Activated effector memory CD4-positive, alpha-beta T cell treated with anti-CD3 and anti-CD28 coated beads, Interleukin-2, amount 50 U/mL, for 16 hours (primary cell): ENCODE measurements around the gene ADAMTS8.

Source experiments
- DNase-seq: peaks from one replicate; pipeline ENCODE4 v3.0.0-alpha.2; 2020

Gene ADAMTS8

DNA sequence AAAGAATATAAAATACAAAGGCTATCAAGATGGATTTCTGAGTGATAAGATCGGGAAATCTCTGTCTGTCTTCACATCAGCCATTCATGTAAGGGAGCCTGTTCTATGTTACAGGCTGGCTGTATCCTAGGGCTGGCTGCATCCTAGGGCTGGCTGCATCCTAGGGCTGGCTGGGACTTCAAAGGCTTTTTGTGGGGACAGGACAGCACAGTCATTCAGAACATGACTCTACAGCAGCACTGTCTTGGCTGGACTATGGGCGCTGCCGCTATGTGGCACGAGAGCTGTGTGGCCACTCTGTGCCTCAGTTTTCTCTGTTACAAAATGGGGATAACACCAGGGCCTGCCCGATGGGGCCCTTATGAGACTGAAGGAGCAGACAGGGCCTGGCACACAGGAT is 10.2 kb downstream of the ADAMTS8 start:
- DNase-seq: no peak

DNA sequence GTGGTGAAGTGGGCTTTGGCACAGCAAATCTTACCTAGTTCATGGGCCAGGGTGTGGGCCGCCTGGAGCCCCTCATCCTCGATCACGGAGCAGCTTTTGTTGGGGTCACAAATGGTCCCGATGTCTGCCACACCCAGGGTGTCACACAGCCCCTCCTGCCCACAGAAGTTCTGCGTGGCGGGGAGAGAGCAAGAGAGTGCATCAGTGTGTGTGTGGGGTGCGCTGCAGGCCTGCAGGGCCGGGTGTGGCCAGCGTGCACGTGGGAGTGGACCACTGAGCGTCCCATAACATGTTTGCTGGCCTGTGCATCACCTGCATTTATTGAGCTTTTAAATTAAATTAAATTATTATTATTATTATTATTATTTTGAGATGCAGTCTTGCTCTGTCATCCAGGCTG is 11.5 kb downstream of the ADAMTS8 start:
- DNase-seq: no peak

DNA sequence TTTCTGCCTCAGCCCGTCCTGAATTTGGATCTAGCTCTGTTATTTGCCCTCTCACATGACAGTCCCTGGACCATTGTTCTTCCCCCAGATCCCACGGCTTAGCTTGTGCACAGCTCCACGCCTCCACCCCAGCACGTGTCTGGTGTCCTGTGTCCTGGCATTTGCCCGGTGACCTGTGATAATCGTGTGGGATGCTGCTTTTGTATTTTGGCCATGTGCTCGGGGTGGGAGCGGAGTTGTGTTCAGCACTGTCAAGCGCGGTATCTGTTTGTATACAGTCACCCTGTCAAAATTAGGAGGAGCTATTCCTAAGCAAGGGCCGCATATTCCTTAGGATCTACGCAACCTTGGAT is 11.9 kb downstream of the ADAMTS8 start:
- no peak for DNase-seq

DNA sequence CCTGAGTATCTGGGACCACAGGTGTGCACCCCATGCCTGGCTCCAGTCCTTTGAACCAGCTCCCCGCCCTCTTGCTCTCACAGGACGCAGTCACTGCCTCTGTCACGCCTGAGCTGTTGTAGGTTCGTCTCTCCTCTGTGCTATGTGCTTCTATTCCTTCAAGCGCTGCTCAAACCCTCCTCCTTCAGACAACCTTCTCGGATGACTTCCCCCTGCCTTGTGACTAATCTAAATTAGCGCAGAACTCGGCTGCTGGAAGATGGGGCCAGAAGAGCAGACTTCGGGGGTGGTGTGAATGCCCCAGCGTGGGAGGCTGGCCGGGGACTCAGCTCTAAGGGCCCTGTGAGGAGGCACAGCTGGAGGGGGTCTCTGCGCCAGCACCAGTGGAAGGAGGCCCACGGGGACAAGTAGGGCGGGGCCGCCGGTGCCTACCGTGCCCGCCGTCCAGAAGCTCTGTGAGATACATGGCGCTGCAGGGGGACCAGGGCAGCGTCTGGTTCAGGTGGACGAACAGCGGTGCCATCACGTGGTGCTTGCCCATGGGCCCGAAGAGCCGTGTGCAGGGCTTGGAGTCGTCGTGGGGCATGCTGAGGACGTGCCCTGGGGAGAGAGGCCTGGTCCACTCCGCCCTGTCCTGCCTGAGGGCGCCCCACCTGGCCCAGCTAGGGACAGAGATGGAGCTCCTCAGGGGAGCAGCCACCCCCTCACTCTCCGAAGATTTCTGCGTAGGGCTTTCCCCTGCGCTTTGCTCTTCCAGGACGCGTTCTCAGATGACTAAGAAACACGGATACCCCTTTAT is 12.5 kb downstream of the ADAMTS8 start:
- DNase-seq: no peak

DNA sequence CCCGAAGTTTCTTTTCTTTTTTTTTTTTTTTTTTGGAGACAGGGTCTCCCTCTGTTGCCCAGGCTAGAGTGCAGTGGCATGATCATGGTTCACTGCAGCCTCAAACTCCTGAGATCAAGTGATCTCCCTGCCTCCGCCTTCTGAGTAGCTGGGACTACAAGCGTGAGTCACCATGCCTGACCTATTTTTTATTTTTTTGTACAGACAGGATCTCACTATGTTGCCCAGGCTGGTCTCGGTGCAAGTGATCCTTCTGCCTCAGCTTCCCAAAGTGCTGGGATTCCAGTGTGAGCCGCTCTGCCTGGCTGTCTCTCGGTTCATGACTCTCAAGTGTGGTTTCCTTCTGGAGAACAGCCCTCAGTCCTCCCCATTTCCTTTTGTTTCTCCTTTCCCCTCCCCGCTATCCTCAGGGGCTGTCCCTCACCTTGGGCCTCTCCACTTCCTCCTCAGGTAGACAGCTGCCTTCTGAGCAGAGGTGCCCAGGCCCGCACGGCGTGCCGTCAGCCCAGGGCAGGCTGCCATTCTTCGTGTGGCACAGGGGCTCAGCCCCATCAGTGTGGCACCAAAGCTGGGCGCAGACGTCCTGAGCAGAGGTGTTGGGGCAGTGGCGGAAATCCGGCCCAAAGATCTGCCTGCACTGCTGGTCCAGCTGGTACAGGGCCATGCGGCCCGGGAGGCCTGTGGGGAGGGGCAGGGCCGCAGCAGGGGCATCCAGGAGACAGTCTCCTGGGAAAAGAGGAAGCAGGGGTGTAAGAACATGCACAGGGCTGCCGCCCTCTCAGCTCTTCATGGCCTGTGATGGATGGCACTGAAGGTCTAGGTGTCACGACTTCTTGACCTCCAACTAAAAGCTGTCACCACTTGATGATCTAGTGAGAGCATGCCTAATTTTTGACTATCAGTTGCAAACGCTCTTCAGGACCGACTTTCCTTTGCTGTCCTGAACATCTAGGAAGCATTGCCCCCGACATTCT is 14.0 kb downstream of the ADAMTS8 start:
- DNase-seq: no peak

DNA sequence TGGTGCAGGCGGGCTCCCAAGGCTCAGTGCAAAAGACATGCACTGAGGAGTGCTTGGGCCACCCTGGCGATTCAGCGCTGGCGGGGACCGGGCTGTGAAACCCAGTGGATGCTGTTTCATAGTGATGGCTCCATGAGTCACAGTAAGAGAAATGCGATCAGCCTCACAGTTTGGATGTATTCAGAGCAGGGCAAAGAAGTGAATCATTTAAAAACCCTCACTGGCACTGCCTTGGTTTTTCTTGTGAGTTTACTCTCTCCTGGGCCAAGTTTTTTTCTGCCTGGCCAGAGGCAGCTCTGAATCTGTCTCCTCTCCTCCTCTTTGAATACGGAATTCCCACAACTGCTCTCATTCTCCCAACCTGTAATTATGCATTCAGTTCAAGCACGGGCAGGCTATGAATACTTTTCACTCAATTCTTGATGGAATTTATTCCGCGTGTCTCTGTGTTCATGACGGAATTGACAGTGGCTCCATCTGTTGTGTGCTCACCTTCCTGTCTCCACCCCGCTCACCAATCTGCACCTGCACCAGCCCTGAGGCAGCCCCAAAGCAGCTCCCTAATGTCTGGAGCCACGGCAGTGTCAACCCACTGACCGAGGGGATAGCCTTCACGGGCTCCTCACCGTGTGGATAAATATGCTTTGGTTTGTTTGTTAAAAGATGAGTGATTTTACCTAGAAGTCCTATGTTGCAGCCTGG is 14.9 kb downstream of the ADAMTS8 start:
- no peak for DNase-seq

DNA sequence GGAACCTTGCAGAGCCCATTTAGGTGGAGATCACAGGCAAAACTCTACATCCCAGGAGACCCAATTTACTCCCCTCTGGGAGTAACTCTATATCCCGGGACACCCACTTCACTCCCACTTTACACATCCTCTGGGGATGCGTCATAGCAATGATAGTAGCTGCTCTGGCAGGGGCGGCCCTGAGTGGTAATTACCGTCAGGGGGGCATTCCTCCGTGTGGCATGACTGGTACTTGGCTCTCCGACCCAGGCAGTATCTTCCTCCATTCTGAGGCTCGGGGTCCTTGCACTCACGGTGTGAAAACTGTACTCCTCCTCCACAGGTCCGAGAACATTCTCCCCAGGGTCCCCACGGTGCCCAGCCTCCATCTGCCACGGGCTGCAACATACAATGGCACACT is 17.2 kb downstream of the ADAMTS8 start:
- no peak for DNase-seq

DNA sequence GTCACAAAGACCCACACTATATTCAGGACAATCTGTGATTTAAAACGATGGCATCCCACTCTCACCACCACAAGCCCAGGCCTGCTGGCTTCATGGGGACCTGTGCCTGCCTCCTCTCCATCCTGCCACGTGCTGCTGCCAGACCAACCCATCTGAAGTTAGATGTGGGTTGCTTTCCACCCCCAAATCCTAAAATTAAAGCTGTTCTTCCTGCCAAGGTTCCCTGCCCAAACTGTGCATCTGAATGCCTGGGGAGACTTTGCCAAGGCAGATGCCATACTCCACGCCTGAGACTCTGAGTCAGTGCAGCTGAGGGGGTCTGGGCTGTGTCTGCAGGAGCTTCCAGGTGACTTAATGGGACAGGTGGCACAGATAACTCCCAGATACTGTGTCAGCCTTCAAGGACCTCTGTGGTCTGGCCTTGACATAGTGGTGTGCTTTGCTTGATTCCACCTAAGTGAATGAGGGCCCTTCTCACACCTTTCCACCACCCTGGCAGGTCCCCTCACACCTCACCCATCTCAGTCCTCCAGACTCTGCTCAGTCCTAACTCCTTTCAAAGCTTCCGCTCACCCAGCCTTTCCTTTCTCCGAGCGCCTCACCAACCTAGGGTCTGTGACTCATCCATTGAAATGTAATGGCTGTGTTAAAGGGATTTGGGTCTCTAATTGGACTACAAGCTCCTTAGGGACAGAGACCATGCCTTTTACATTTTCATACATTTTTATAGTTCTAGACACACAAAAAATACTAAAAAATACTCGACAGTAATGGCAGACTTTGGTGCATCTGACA is 18.6 kb downstream of the ADAMTS8 start:
- no peak for DNase-seq

DNA sequence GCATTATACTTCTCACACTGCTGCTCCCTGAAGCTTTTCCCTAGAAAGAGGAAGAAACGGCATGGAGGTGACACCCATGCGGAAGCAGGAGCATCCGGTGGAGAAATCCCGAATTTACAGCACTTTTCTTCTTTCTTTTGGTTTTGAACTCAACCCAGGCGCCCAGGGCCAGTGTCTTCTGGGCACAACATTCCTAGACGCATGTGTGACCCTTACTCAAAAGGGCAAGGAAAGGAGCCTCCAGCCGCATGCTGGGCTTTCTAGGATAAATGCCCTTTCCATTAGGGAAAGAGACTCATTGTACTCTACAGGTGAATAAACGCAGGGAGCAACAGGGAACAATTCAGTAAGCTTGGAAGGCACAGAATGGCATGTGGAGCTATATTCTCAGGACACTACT is 19.5 kb downstream of the ADAMTS8 start:
- DNase-seq: no peak

DNA sequence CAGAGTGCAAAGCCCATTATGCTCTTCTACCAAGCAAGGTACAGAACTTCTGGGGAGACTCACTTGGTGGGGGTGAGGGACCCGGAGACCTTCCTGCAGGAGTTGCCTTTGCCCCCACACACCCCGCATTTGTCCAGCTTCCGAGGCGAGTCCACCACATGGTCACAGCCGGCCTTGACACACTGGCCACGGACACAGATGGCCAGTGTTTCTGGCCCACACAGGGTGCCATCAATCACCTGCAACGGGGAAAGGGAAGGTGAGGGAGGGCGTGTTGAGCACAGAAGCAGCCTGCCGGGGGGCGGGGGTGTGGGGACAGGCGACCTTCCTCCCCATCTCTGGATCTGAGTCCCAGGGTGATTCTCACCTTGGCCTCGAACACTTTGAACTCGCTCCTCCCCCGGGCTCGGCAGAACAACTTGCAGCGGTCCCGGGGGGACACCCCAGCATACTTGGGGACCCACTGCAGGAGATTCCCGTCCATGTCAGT is 20.0 kb downstream of the ADAMTS8 start:
- DNase-seq: no peak

DNA sequence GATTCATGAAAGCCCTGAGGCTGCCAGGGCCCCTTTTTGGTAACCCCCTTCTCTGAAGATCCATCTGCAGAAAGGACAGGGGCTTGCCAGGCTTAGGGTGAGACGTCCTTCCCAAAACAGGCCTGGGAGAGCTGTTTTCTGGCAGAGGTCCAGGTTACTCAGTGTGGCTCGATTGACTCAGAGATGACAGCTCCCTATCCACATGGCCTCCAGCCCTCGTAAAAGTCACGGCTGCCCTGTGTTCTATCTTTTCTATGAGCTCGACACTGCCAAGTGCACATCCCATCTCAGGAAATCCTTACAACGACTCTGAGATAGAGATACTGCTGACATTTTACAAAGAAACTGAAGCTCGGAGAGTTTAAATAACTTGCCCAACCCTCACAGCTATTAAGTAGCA is 20.4 kb downstream of the ADAMTS8 start:
- DNase-seq: no peak

DNA sequence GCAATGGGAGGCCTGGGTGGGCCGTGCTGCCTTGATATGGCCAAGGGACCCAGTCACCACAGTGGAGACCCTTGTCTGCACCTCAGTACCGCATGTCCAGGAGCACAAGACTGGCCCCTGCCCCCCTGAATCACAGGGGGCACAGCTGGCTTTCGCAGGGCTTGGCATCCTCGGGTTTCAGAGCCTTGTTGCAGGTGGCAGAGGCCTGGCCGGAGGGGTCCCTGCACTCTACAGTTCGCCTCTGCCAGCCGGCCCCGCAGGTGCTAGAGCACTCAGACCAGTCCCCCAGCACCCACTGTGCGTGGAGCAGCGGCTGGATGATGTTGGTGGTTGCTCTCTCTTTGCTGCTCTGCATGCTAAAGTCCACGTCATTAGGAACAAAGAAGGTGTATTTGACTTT is 23.0 kb downstream of the ADAMTS8 start:
- no peak for DNase-seq

DNA sequence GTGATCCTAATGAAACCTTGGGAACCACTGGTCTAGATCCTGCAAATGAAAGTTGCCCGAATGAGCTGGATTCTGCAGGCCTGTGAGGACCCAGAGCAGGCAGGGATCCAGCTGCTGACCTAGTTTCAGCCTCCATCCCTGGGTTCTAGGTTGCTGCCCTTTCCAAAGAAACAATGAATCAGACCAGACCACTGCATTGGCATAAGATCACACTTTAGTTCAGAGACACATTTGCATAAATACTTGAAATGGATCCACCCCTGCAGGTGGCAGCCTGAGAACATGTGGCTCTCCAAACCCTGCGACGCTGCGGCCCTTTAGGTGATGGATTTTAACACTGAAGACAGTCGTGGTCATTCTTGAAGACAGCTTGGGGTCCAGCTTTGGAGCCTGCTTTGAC is 23.7 kb downstream of the ADAMTS8 start:
- DNase-seq: no peak

DNA sequence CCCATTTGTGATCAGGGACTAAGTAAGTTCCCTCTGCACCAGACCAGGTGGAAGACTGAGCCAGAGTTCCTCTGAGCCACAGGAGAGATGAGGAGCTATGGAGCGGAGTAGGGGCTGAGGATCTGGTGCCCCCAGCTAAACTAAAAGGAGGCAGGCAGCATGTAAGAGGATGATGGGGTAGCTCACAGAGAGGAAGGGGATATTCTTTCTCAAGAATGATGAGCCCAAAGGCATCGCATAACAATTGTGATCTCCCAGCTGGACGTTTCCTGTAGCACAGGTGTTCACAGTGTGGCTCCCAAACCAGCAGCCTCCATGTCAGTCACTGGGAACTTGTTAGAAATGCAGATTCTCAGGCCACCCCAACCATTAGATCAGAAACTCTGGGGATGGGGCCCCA is 24.4 kb downstream of the ADAMTS8 start:
- DNase-seq: no peak

DNA sequence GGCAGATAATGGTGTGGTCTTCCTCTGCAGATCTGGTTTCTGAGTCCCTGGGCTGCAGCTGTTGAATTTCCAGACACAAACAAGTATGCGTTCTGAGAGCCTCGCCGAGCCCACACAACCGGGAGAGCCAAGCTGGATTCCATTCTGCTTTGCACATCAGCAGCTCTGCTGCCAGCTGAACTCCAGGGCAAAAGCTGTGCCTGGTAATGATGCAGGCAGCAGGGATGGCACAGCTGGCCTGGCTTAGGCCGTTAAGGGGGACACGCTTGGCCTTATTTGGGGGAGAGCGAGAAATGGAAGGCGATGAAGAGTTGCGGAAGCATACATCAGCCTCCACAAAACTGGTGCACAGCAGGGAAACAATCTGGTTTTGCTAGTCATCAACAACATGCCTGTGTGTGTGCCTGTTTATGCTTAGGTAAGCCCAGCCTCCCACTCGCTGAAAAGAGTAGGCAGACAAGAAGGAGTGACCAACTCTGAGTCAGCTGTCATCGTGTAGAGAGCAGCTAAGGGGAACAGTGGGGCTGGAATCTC is 25.1 kb downstream of the ADAMTS8 start:
- no peak for DNase-seq

DNA sequence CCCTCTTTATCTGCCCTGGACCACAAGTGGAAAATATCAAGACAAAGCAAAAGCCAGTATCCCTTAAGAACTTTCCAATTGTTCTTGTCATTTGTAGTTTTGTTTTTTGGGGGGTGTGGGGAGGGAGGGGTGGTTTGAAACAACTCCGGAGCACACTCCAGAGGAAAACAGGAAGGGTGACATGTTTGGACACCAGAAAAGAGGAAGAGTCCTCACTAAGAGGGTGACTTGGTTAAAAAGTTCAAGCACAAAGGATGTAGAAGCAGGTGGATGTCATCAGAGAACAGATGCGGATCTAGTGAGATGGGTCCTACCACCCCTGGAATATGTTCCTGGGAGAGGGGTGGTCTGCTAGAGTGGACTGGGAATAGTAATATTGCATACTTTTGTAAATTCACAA is 25.8 kb downstream of the ADAMTS8 start:
- DNase-seq: no peak

DNA sequence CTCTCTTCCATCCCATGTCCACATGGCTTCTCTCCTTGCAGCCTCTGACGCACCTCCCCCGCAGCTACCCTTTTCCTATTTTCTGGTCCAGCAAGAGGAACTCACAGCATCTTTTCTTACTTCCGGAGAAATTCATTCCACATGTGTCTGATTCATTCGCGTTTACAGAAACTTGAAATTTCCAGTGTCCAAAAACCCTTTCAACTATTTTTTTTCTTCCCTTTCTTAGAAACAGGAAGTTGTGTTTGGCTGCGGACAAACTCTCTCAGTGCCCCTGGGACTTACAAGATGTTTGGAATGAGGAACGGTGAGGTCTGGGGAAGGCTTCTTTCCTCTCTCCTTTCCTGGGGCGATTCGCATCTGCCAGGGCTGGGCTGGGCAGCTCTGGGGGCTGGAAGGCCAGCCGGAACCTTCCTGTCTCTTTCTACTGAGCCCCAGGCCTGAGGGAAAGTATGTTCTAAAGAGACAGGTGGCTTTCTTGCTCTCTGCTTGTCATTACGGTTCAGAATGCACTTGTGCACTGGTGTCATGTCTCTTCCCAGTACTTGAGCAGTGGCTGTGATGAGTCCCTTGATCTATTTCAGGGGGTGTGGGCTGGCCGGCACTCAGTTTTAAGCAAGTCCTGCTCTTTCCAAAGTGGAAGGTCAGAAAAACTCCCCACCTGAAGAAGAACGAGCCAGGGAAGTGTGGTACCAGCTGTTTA is 27.5 kb downstream of the ADAMTS8 start:
- no peak for DNase-seq

DNA sequence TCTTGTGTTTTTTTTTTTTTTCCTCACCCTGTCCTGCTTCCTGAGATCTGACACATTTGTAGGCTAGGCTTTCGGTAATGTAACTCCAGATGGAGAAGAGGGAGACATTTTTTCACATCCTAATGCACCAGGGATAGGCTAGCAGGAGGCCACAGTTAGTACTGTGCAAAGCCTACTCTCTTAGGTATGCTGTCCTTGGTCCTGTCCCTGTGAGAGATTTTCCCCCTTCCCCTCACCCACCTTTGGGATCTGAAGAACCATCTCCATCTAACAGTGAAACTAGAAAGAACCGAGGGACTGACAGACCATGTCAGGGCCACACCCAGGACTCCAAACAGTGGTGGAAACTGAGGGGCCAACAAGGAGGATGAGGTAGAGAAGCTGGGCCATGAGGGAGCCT is 29.2 kb downstream of the ADAMTS8 start:
- DNase-seq: no peak

DNA sequence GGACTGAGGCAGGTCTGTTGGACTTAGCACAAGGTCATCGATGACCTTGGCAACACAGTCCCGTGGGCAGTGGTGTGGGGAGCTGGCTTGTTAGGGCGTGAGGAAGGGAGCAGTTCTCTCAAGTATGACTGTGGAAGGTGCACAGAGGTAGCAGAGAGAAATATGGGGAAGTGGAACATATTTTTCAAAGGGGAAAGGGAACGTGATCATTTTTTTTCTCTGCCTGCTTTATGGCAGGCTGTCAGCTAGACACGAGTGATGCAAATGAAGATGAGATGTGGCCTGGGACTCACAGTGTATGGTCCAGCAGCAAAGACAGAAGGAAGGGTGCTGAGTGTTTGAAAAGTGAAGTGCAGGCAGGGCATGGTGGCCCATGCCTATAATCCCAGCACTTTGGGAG is 30.6 kb downstream of the ADAMTS8 start:
- no peak for DNase-seq

DNA sequence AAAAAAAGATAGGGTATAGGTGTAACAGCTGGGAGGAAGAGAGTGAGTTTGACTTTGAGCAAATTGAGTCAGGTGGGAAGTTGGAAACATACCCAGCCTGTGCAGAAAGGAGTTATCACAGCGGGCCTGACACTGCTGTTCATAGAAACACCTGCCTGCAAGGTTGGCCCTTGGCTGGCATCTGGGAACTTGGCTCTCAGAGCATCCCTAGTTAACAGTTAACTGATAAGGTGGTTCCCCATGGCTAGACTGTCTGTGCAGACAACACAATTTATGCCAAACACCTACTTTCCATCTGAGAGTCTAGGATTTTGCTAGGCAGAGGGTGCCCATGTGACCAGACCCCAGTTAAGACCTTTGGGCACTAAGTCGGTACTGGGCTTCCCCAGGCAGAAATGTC is 31.4 kb downstream of the ADAMTS8 start:
- no peak for DNase-seq

DNA sequence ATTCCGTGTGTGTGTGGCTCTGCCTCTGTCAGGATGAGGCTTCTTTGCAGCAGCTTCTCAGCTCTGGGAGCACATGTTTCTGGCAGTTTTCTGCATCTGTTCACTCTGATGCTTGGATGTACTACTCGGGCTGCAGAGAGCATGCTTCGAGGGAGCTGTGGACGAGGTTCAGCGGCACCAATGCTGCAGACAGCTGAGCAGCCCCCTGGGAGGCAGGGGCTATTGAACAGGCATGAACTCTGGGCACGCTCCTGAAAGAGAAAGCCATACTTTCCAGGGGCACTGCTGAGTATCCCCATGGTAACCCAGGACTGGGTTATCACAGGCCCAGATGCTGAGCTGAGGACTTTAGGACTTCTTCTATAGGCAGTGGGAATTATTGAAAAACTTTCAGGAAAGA is 33.8 kb downstream of the ADAMTS8 start:
- no peak for DNase-seq

DNA sequence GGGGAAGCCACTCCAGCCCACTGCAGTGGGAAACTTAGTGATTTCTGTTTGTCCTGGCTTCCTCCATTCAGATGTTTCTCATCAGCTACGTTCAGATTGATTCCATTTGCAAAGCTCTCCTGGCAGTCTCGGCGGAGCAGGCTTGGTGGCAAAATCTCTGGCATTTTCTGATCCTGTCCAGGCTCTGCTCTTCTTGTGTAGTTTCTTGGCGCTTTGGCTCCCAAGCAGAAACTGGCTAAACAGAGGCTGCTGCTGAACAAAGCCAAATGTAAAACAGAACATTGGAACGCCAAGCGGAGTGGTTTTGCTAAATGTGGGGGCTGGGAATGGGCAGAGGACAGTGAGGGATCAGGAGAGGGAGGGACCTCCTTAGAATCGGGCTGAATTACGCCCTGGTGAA is 36.7 kb downstream of the ADAMTS8 start:
- no peak for DNase-seq
